ENCODE measurements around the gene CSNK2A1.
A peak's percentile ranks its signal among the peaks of the same experiment; 100 is the strongest.

The CSNK2A1 gene

DNA sequence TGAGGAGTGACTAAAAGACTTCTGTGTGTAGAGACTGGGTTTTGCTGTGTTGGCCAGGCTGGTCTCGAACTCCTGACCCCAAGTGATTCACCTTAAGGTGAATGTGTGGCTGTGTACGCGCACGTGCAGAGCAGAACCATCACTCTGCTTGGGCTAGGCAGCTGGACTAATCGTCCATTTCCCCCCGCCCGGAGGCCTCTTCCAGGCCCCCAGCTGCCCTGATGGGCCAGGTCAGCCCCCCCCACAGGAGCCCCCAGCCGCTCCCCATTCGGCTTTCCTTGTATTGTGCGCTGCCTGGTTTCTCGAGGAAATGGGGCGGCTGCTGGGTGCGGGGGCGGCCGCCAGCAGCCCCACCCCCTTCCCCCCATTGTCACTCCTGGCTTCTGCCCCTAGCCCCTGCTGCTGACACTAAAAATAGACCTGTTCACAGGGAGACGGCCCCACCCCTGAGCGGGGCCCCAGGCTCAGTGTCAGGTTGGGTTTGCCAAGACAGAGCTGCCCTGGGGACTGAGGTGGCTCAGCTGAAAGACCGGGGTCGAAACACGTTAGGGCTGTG lies 24.6 kb upstream of the CSNK2A1 start:
- no peak overlapping the region for H3K27ac ChIP-seq
- no peak for DNase-seq (ENCODE audit: low read depth, low spot score)

DNA sequence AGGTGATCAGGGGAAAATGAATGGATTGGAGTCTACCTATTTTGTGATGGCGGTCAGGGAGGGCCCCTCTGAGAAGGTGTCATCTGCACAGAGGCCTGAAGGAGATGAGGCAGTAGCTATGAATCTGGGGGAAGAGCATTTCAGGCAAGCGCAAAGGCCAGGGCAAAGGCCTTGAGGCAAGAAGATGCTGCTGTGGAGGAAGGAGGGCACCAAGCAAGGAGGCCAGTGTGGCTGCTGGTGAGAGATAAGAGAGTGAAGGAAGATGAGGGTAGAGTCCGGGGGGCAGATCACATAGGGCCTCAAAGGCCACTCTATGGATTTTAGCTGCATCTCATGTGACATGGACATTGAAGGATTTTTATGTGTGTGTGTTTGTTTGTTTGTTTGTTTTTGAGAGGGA lies 20.6 kb upstream of the CSNK2A1 start:
- no peak overlapping the region for H3K27ac ChIP-seq
- DNase-seq (ENCODE audit: low read depth, low spot score) = no peak

DNA sequence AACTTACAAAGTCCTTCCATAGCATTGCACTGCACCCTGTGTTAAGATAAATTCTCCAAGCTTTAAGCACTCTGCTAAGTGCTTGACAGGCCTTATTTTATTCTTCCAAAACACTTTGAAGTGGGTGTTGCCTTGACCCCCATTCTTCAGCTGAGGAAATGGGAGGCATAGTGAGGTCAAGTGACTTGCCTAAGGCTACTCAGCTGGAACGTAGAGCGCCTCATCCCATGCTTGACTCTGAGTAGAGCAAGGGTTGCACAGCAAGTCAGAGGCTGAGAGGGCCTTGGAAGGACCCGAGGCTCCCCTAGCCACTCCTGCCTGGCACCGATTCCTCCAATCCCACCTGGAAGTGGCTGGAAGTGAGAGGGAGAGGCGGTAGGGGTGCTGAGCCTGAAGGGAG lies 19.6 kb upstream of the CSNK2A1 start:
- no peak overlapping the region for H3K27ac ChIP-seq

DNA sequence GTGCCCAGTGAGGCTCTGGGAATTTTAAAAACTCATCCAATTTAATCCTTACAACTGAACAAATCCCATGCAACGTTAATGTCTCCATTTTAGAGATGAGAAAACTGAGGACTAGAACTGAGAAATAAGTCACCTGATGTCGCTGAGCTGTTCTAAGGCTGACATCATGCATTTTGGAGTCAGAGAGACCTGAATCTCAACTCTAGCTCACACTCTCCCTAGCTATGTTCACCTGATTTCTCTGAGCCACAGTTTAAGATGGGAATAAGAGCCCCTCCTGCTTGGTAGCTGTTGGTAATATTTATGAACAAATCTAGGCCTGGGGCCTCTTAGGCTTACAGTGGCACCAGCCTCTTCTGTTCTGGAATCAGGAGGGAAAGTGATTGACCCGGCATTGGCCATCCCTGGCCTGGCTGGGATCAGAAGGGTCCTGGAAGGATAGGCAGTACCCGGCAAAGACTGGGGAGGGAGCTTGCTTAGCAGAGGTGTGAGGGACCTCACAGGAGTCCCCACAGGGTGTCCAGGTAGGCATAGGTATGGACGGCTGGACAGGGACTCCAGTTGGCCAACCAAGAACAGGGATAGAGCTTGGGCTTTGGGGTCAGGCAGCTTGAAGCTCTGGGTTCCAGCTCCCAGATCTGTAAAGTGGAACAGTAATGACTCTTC lies 18.8 kb upstream of the CSNK2A1 start:
- no peak for DNase-seq (ENCODE audit: low read depth, low spot score)
- no peak overlapping the region for H3K27ac ChIP-seq

More for the DNA sequence above, 19.6 kb upstream of the CSNK2A1 start:
- DNase-seq (ENCODE audit: low read depth, low spot score) = no peak

DNA sequence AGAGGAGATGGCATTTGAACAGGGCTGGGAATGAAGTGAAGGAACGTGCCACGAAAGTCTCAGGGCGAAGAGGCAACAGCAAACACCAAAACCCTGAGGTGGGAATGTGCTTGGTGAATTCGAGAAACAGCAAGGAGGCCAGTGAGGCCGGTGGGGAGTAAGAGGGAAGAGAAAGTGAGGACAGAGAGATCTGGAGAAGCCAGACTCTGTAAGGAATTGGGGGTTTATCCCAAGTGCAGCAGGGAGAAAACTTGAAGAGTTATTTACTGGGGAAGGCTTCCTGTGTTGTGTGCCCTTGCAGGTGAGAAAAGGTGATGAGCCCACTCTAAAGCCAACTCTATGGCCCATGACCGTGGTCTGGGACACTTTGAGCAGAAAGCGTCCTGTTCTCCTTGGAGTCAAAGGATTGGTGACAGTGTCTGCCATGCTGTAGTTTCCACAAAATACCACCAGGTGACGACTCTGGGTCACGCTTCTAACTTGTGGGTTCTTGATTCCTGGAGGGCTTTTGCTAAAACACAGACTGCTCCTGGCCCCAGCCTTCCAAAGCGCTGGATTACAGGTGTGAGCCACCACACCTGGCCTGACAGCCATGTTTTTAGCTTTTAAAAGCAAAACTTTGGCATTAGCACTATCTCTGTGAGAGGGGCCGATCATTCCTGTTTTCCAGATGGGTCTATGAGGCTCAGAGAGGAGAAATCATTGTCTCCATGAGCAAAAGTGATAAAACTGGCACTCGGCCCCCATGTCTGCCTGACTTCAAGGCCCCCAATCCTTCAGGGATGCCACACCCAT lies 18.0 kb upstream of the CSNK2A1 start:
- no peak for DNase-seq (ENCODE audit: low read depth, low spot score)
- H3K27ac ChIP-seq = no peak overlapping the region

DNA sequence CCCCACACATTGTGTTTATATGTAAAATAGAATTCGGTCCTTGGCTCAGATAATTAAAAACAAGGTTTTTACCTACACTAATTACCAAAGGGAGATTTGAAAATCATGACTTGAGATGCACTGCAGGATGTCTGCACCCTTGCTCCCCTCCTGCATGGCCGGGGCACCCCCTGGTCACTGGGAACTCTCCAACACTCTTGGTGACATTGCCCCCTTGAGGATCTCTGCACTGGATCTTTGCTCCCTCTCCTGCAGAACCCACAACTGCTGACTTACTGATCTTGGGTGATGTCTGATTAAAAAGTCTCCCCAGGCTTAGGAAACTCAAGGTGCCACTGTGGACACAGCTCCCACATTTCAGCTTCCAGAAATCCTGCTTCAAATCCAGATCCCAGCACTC lies 17.1 kb upstream of the CSNK2A1 start:
- DNase-seq (ENCODE audit: low read depth, low spot score) = no peak
- H3K27ac ChIP-seq = no peak overlapping the region

DNA sequence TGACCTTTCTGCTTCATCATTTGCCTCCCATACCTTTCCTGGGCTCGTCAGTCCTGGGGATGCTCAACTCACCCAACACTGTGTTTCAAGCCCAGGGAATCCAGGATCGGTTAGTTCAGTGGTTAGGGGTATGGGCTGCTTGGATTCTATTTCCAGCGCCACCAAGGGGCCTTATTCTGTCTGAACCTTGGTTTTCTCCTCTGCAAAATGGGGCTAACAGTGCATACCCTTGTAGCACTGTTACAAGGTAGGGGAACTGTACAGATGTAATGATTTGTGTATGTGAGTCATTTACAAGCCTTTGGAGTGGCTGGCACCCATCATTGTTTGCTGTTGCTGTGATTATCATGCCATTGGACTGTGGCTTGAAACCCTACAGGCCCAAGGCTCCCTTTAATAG lies 14.5 kb upstream of the CSNK2A1 start:
- no peak overlapping the region for H3K27ac ChIP-seq
- DNase-seq (ENCODE audit: low read depth, low spot score) = no peak

DNA sequence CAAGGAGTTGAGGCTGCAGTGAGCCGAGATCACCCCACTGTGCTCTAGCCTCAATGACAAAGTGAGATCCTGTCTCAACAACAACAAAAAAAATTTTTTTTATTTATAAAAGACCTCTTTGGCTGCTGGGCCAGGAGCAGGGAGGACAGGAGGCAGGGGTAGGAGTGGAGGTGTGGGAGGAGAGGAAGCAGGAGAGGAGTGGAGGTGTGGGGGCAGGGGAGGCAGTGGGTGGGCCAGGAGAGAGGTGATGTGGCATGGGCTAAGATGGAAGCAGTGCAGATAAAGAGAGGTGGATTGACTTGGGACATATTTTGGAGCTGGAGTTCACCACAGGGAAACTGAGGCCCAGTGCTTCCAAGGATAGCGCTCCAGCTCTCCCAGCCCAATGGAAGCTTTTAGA lies 13.4 kb upstream of the CSNK2A1 start:
- no peak for DNase-seq (ENCODE audit: low read depth, low spot score)
- no peak overlapping the region for H3K27ac ChIP-seq

DNA sequence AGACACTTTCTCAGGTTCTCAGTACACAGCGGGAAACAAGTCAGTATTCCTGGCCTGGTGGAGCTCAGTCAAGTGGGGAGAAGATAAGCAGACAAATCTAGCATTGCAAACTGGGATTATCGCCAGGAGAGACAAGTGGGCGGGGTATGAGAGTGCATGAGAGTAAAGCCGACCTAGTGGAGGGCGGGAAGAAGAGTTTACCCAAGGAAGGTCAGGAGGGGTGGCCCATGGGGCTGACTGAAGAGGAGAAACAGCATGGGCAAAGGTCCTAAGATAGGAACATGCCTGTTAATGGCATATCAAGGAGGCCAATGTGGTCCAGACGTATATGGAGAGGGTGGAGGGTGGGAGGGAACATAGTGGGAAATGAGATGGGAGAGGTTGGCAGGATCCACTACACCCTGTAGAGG lies 12.4 kb upstream of the CSNK2A1 start:
- no peak for DNase-seq (ENCODE audit: low read depth, low spot score)
- H3K27ac ChIP-seq = no peak overlapping the region

DNA sequence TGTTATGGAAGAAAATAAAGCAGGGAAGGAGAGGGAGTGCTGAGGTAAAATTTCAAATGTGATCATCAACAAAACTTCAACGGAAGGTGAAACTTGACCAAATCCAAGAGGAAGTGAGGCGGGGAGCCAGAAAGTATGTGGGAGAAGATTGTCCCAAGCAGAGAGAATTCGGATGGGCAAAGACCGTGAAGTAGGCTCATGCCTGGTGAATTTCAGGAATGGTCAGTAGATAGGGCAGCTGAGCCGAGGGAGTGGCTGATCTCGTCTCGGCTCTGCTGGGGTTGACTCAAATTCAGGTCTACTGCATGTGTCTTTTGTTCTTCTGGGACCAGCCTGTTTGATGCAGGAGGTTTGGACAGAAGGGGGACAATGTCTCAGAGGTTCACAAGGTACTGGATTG lies 7.0 kb upstream of the CSNK2A1 start:
- H3K27ac ChIP-seq = no peak overlapping the region
- DNase-seq (ENCODE audit: low read depth, low spot score) = no peak

DNA sequence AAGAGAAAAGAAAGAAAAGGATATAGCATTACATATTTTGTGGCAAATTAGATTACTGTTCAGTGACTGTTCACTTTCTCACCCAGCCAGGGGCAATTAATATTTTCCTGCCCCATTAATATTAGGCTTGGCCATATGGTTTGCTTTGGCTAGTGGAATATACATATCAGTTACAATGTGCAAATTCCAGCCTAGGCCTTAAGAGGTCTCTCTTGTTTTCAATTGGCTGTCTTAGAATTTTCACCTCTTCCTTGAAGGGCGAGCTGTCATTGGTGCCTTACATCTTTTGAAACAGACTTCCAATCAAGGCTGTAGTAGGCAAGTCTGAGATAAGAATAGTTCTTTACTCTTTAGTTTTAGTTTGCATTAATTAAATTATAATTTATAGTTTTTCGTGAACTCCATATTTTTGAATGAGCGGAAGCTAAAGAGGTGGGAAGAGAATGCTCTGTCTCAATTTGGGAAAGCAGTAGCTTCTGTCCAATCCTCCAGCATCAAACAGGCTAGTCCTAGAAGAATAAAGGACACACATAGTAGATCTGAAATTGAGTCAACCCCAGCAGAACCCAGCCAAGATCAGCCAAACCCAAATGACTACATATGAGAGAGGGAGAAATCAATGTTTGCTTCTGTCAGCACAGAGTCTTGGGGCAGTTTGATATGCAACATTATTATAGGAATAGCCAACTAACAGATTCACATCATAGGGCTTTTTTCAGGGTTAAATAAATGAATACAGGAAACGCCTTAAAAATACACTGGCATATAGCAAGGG lies 6.3 kb upstream of the CSNK2A1 start:
- H3K27ac ChIP-seq = no peak overlapping the region
- no peak for DNase-seq (ENCODE audit: low read depth, low spot score)

DNA sequence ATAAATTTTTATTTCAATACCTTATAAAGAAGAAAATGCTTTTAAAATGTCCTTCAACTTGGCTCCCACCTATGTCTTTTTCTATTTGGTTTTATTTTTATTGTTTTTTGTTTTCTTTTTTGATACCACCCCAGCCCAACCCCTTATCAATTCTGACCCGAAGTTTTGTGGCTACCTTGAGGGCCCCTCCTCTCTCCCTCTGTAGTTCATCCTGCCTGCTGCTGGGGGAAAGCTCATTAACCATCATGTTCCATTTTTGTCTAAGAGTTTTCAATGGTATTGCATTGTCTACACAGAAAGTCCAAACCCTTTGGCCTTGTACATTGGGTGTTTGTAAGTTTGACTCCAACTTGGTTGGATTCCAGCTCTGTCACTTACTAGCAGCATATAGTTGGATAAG lies 5.3 kb upstream of the CSNK2A1 start:
- H3K27ac ChIP-seq = no peak overlapping the region
- no peak for DNase-seq (ENCODE audit: low read depth, low spot score)

DNA sequence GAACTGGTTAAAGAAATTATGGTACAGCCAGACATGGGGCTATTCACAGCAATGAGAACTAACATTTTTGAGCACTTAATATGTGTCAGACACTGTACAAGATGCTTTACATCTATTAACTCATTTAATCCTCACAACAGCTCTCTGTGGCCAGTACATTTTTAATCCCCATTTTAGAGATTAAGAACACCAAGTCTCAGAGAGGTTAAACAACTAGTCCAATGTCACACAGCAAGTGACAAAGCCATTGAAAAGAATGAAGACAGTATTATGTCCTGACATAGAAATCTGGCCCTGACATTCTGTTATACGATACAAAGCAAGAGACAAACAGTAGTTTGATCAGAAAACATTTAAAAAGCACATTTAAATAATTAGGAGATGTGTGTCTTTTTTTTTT lies 3.8 kb upstream of the CSNK2A1 start:
- H3K27ac ChIP-seq = no peak overlapping the region
- DNase-seq (ENCODE audit: low read depth, low spot score) = no peak

DNA sequence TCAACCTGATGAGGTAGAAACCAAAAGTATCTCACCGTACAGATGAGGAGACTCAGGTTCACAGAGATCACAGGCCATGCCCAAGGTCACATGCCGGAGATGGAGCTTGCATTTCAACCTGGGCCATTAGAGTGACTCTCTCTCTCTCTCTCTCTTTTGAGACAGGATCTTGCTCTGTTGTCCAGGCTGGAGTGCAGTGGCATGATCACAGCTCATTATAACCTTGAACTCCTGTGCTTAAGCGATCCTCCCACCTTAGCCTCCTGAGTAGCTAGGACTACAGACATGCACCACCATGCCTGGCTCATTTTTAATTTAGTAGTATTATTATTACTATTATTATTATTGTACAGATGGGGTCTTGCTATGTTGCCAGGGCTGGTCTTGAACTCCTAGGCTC lies 2.8 kb upstream of the CSNK2A1 start:
- no peak overlapping the region for H3K27ac ChIP-seq
- DNase-seq (ENCODE audit: low read depth, low spot score) = no peak

DNA sequence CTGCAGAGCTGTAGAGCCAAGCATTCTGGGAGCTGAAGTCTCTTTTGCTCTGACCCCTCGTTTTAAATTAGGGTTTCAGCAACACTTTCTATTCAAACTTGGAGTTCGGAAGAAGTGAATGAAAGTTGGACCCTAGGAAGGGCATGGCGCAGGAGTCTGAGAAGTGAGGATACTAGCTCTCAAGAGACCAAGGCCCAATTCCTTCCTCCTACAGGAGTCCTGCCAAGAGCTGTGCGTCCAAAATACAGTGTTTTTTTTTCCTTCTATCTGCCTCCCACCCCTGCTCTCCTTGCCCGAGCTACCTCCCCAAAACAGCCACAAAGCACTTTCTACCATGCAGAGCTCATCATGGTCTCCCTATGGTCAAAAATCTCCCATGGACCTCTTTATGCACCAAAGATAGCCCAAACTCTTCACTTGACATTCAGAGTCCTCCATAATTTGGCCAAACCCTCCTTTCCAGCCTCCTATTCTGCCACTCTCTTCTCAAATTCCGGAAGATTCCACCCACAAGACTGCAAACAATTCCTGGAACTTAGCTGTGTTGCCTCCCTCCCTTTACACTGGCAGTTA lies 649 bp upstream of the CSNK2A1 start:
- peak overlapping the region; percentile 79 for H3K27ac ChIP-seq
- DNase-seq (ENCODE audit: low read depth, low spot score) = no peak

DNA sequence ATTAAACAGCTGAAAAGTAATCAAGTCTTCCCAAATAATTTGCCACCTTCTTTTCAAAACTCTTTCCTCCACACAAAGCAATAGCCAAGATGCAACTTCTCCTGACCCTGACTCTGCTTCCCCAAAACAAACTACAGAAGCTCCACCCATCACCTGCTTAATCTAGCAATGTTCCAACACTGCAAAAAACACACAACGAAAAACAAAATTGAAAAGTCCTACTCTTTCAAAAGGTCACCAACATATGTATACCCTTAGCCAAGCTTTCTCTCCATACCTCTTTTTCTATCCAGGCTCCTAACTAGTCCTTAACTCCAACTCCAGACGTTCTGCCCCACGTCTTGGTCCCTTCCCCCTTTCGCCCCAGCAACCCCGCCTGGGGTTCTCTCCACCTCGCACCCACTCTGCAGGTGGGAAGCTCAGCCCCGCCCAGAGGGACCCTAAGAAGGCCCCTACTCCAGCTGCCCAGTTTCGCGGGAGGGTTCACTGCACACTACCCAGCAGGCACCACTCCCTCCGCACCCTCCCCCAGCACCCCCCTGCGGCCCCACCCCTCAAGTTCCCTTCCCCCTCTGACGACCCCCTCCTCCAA lies 717 bp downstream of the CSNK2A1 start:
- H3K27ac ChIP-seq = peak overlapping the region; percentile 79
- DNase-seq (ENCODE audit: low read depth, low spot score) = no peak

DNA sequence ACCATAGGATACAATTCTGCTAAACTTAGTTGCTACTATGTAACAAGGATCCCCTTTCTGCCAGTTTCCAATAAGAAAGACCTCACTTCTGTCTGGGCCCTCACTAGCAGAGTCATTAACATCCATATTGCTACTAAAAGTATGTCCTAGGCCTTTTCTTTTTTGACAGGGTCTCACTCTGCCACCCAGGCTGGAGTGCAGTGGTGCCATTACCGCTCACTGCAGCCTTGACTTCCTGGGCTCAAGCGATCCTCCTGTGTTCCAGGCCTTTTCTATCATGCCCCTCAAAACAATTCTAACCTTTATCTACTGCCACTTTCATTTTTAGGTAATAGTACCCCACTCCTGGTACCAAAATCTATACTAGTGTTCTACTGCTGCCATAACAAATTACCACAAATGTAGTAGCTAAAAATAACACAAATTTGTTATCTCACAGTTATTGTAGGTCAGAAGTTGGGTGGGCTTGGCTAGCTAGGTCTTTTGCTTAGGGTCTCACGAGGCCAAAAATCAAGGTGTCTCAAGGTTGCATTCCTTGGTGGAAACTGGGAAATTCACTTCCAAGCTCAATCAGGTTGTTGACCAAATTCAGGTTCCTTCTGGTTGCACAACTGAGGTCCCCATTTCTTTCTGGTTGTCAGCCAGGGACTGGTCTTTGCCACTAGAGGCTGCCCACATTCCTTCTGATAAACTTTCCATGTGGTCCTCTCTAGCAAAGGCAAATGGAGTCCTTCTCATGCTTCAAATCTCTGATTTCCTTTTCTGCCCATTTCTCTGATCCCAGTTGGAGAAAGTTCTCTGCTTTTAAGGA lies 3.0 kb downstream of the CSNK2A1 start:
- H3K27ac ChIP-seq = peak overlapping the region; percentile 21
- no peak for DNase-seq (ENCODE audit: low read depth, low spot score)

DNA sequence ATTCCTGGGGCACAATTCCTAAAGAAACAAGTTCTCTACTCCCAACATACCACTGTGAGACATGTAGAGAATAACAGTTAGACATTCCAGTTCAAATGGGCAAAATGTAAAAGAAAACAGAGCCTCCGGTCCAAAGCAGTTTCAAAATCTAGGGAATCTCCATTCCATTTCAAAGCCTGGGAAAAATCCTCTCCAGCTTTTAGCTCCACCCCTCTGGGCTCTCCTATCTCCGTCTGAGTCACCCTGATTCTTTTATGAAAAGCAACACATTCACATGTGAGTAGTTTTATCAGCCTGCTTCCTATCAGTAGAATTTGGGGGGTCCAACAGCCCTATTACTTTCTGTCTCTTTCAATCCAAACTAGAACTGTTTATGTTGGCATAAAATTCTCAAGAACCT lies 3.7 kb downstream of the CSNK2A1 start:
- H3K27ac ChIP-seq = peak overlapping the region; percentile 21
- DNase-seq (ENCODE audit: low read depth, low spot score) = no peak

DNA sequence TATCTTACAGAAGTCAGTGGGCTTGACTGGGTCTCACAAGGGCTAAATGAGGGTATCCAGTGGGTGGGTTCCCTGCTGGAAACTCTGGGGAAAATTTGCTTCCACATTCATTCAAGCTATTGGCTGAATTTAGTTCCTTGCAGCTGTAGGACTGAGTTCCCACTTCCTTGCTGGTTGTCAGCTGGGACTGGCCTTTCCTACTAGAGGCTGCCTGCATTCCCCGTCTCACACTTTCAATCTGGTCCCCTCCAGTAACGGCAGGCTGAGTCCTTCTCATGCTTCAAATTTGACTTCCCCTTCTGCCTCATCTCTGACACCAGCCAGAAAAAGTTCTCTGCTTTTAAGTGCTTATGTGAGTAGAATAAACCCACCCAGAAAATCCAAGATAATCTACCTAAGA lies 4.4 kb downstream of the CSNK2A1 start:
- no peak for DNase-seq (ENCODE audit: low read depth, low spot score)

More for the DNA sequence above, 4.4 kb downstream of the CSNK2A1 start:
- H3K27ac ChIP-seq = no peak overlapping the region
